Trophoblast cell (in vitro differentiated cells and primary cell): ENCODE results near the gene RAD51AP1.

ENCODE experiments used
- DNase-seq, 2 donors: peaks; one replicate each; pipeline ENCODE4 v3.0.0-alpha.2; 2016
- H2AFZ ChIP-seq: 2 replicates; pipeline ENCODE4 v1.6.1; 2013; ENCODE audit warnings: low read length, moderate library complexity, mild to moderate bottlenecking; ENCODE audit not compliant: insufficient read depth, poor library complexity
- H2AK5ac ChIP-seq: 2 replicates; pipeline ENCODE4 v1.6.1; 2013; ENCODE audit warnings: mild to moderate bottlenecking, low read length
- H2BK120ac ChIP-seq: 2 replicates; pipeline ENCODE4 v1.6.1; 2013; ENCODE audit warnings: low read length, mild to moderate bottlenecking, moderate library complexity; ENCODE audit not compliant: insufficient read depth, poor library complexity
- H2BK12ac ChIP-seq: 2 replicates; pipeline ENCODE4 v1.6.1; 2013; ENCODE audit warnings: mild to moderate bottlenecking, low read length, moderate library complexity
- H2BK5ac ChIP-seq: 2 replicates; pipeline ENCODE4 v1.6.1; 2013; ENCODE audit warnings: low read length, low read depth, moderate library complexity, mild to moderate bottlenecking; ENCODE audit not compliant: poor library complexity
- H3K14ac ChIP-seq: 2 replicates; pipeline ENCODE4 v1.6.1; 2013; ENCODE audit warnings: mild to moderate bottlenecking, low read length
- H3K18ac ChIP-seq: 2 replicates; pipeline ENCODE4 v1.6.1; 2013; ENCODE audit warnings: mild to moderate bottlenecking, low read length
- H3K23ac ChIP-seq: 2 replicates; pipeline ENCODE4 v1.6.1; 2013; ENCODE audit warnings: low read length
- H3K27ac ChIP-seq: 2 replicates; pipeline ENCODE4 v1.5.1; 2013; ENCODE audit warnings: low read depth, mild to moderate bottlenecking, inconsistent platforms, low read length, moderate library complexity
- H3K27me3 ChIP-seq: 2 replicates; pipeline ENCODE4 v1.6.1; 2013; ENCODE audit warnings: inconsistent platforms, mild to moderate bottlenecking, low read length, moderate library complexity; ENCODE audit not compliant: insufficient read depth
- H3K36me3 ChIP-seq, 2 experiments: 1 replicate in 1 of 2; 2 replicates in 1 of 2; pipeline ENCODE4 v1.6.1; 2013; ENCODE audit warnings: low read length in 2 of 2, mild to moderate bottlenecking in 2 of 2, moderate library complexity in 1 of 2; ENCODE audit not compliant: insufficient read depth in 2 of 2, control insufficient read depth in 1 of 2
- H3K4ac ChIP-seq: 2 replicates; pipeline ENCODE4 v1.6.1; 2013; ENCODE audit warnings: low read depth, mild to moderate bottlenecking, low read length, moderate library complexity
- H3K4me1 ChIP-seq, 2 experiments: 1 replicate in 1 of 2; 2 replicates in 1 of 2; pipeline ENCODE4 v1.6.1; 2013; ENCODE audit warnings: low read length in 2 of 2, mild to moderate bottlenecking in 2 of 2, moderate library complexity in 1 of 2; ENCODE audit not compliant: insufficient read depth in 2 of 2, control insufficient read depth in 1 of 2
- H3K4me2 ChIP-seq: 2 replicates; pipeline ENCODE4 v1.6.1; 2013; ENCODE audit warnings: inconsistent platforms, mild to moderate bottlenecking, low read length, moderate library complexity
- H3K4me3 ChIP-seq: 2 replicates; pipeline ENCODE4 v1.5.1; 2013; ENCODE audit warnings: mild to moderate bottlenecking, low read depth, low read length, inconsistent platforms
- H3K79me1 ChIP-seq: one replicate; pipeline ENCODE4 v1.6.1; 2013; ENCODE audit warnings: low read length
- H3K79me2 ChIP-seq: 2 replicates; pipeline ENCODE4 v1.6.1; 2013; ENCODE audit warnings: low read length, mild to moderate bottlenecking; ENCODE audit not compliant: control insufficient read depth, insufficient read depth, poor library complexity
- H3K9ac ChIP-seq: 2 replicates; pipeline ENCODE4 v1.6.1; 2013; ENCODE audit warnings: mild to moderate bottlenecking, low read length
- H3K9me3 ChIP-seq: 2 replicates; pipeline ENCODE4 v1.6.1; 2013; ENCODE audit warnings: low read depth, mild to moderate bottlenecking, control low read depth, inconsistent platforms, low read length; ENCODE audit not compliant: insufficient read depth
- H4K12ac ChIP-seq: 2 replicates; pipeline ENCODE4 v1.6.1; 2013; ENCODE audit warnings: low read depth, mild to moderate bottlenecking, low read length, moderate library complexity
- H4K8ac ChIP-seq: 2 replicates; pipeline ENCODE4 v1.6.1; 2013; ENCODE audit warnings: low read depth, mild to moderate bottlenecking, low read length, moderate library complexity
- H4K91ac ChIP-seq: one replicate; pipeline ENCODE4 v1.6.1; 2013; ENCODE audit warnings: low read depth, mild to moderate bottlenecking, low read length, moderate library complexity
- WGBS: extraction: QIAGEN DNeasy Blood & Tissue Kit; methylation state at CpG from one replicate; pipeline ENCODE4 v1.1.7; 2013; ENCODE audit warnings: missing lambda C conversion rate; ENCODE audit not compliant: insufficient read length, insufficient coverage; ENCODE audit errors: extremely low coverage; 5-methylcytosine and 5-hydroxymethylcytosine counted together

Gene RAD51AP1

GRCh38 chr12:4545195-4545594, 6.5 kb downstream of the RAD51AP1 start:
- no peak overlapping the region for H3K23ac ChIP-seq
- no CpG with 5 or more reads among the region's 1 CpG for WGBS
- no peaks in the 10 kb centered on the region for H3K79me1 ChIP-seq
- H3K9ac ChIP-seq: no peak overlapping the region
- H3K79me2 ChIP-seq: no peaks in the 10 kb centered on the region
- no peaks in the 10 kb centered on the region for H3K27me3 ChIP-seq
- no peak overlapping the region for H2BK120ac ChIP-seq
- no peak overlapping the region for H2AK5ac ChIP-seq
- H3K27ac ChIP-seq: no peak overlapping the region
- H3K4ac ChIP-seq: no peak overlapping the region
- H2BK5ac ChIP-seq: no peak overlapping the region
- no peak overlapping the region for H2AFZ ChIP-seq
- H4K8ac ChIP-seq: no peak overlapping the region
- H4K12ac ChIP-seq: no peak overlapping the region
- H3K4me2 ChIP-seq: no peak overlapping the region
- H3K4me1 ChIP-seq: no peaks in the 10 kb centered on the region
- no peak overlapping the region for H3K14ac ChIP-seq
- H3K18ac ChIP-seq: no peak overlapping the region
- peaks cover 5 to 6% of the 10 kb centered on the region in 2 experiments for H3K36me3 ChIP-seq
- H4K91ac ChIP-seq: no peak overlapping the region
- DNase-seq: no peak
- no peaks in the 10 kb centered on the region for H3K9me3 ChIP-seq
- H3K4me3 ChIP-seq: no peak overlapping the region
- H2BK12ac ChIP-seq: no peak overlapping the region

DNA sequence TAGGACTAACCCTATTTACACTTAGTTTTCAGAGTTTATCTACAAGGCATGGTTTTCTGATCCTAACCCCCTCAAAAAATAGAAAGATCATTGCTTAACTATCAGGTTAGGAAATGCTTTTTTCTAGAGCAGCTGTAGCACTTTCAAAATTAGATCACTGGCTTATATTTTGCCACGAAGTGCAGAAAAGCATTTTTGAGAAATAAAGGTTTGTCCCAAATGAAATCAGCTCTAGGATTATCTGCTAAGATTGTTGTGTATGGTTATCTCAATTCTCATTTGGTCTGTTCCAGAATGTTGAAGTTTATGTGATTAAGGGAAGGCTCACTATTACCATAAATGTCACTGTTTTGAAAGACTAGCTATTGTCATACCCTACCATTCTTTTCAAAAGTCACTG, 13.5 kb downstream of the RAD51AP1 start:
- no peak overlapping the region for H3K4me2 ChIP-seq
- H4K91ac ChIP-seq: no peak overlapping the region
- no peaks in the 10 kb centered on the region for H3K27me3 ChIP-seq
- H2AK5ac ChIP-seq: no peak overlapping the region
- no peak overlapping the region for H4K8ac ChIP-seq
- H3K23ac ChIP-seq: no peak overlapping the region
- H3K36me3 ChIP-seq: peaks cover under 1 to 16% of the 10 kb centered on the region in 2 experiments
- H3K4ac ChIP-seq: no peak overlapping the region
- H2AFZ ChIP-seq: no peak overlapping the region
- no peak overlapping the region for H3K9ac ChIP-seq
- WGBS: no CpG with 5 or more reads among the region's 1 CpG
- H2BK5ac ChIP-seq: no peak overlapping the region
- no peaks in the 10 kb centered on the region for H3K4me1 ChIP-seq
- H2BK12ac ChIP-seq: no peak overlapping the region
- H4K12ac ChIP-seq: no peak overlapping the region
- no peak overlapping the region for H3K4me3 ChIP-seq
- no peak overlapping the region for H3K27ac ChIP-seq
- H3K79me1 ChIP-seq: no peaks in the 10 kb centered on the region
- no peak for DNase-seq
- H2BK120ac ChIP-seq: no peak overlapping the region
- no peak overlapping the region for H3K14ac ChIP-seq
- no peak overlapping the region for H3K18ac ChIP-seq
- no peaks in the 10 kb centered on the region for H3K79me2 ChIP-seq
- H3K9me3 ChIP-seq: no peaks in the 10 kb centered on the region

DNA sequence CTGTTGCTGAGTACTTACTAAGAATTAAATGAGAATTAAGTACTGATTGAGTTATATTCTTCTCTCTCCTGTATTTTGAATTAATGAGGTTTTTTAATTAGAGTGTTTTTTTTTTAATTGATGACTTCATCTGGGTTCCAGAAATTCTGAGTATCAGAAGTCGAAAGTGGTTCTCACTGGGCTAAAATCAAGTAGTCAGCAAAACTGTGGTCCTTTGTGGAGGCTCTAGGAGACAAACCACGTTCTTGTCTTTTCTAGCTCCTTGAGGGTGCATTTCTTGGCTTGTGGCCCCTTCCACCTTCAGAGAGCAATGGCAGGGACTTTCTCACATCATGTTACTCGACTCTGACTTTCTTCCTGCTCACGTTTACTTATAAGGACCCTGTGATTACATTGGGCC, 15.3 kb downstream of the RAD51AP1 start:
- no peaks in the 10 kb centered on the region for H3K79me2 ChIP-seq
- no peaks in the 10 kb centered on the region for H3K4me1 ChIP-seq
- H3K4me3 ChIP-seq: no peak overlapping the region
- H3K14ac ChIP-seq: no peak overlapping the region
- H4K91ac ChIP-seq: no peak overlapping the region
- no peak overlapping the region for H3K9ac ChIP-seq
- no peak overlapping the region for H4K8ac ChIP-seq
- H3K27me3 ChIP-seq: no peaks in the 10 kb centered on the region
- H2BK12ac ChIP-seq: no peak overlapping the region
- H4K12ac ChIP-seq: no peak overlapping the region
- no peak for DNase-seq
- no peak overlapping the region for H3K27ac ChIP-seq
- H2BK120ac ChIP-seq: no peak overlapping the region
- no peaks in the 10 kb centered on the region for H3K79me1 ChIP-seq
- H3K4ac ChIP-seq: no peak overlapping the region
- no peaks in the 10 kb centered on the region for H3K9me3 ChIP-seq
- no CpG with 5 or more reads among the region's 4 CpGs for WGBS
- no peak overlapping the region for H3K18ac ChIP-seq
- H3K23ac ChIP-seq: no peak overlapping the region
- no peak overlapping the region for H2BK5ac ChIP-seq
- H3K36me3 ChIP-seq: peaks cover 2 to 18% of the 10 kb centered on the region in 2 experiments
- no peak overlapping the region for H2AFZ ChIP-seq
- H3K4me2 ChIP-seq: no peak overlapping the region
- no peak overlapping the region for H2AK5ac ChIP-seq

DNA sequence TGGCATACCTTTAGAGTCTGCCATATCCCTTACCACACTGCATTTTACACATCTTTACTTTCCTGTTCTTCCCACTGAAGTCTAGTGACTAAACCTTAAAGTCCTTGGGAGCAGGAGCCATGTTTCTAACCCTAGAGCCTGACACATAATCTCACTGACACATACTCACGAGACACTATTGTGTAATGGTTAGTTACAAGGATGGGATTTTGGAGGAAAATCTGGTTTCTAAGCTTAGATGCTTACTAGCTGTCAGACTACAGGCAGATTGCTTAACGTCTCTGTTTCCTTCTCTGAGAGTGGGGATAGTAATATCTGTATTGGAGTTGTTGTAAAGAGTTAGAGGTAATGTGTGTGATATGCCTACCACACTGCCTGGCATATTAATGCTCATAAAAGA, 17.1 kb downstream of the RAD51AP1 start:
- no peak overlapping the region for H4K12ac ChIP-seq
- H3K9me3 ChIP-seq: no peaks in the 10 kb centered on the region
- no peaks in the 10 kb centered on the region for H3K27me3 ChIP-seq
- no peak overlapping the region for H3K23ac ChIP-seq
- H2AFZ ChIP-seq: no peak overlapping the region
- H2BK120ac ChIP-seq: no peak overlapping the region
- H4K8ac ChIP-seq: no peak overlapping the region
- H3K36me3 ChIP-seq: peaks cover 2 to 11% of the 10 kb centered on the region in 2 experiments
- WGBS: no CpG with 5 or more reads among the region's 2 CpGs
- H2AK5ac ChIP-seq: no peak overlapping the region
- H3K18ac ChIP-seq: no peak overlapping the region
- no peaks in the 10 kb centered on the region for H3K4me1 ChIP-seq
- no peak overlapping the region for H3K9ac ChIP-seq
- no peak overlapping the region for H3K4me2 ChIP-seq
- H2BK12ac ChIP-seq: no peak overlapping the region
- no peak overlapping the region for H2BK5ac ChIP-seq
- no peaks in the 10 kb centered on the region for H3K79me2 ChIP-seq
- peak in 1 of 2 donors; percentile 51 for DNase-seq
- no peak overlapping the region for H3K4me3 ChIP-seq
- no peak overlapping the region for H3K4ac ChIP-seq
- no peak overlapping the region for H4K91ac ChIP-seq
- H3K14ac ChIP-seq: no peak overlapping the region
- no peak overlapping the region for H3K27ac ChIP-seq
- no peaks in the 10 kb centered on the region for H3K79me1 ChIP-seq
